GM12872 (cell line): ENCODE data around the gene ELL2.

ENCODE experiments used
- TF ChIP-seq, protein P1 (sequence below): IDR thresholded peaks from 3 replicates; pipeline ENCODE4 v1.5.1; 2011; ENCODE audit warnings: low read depth, mild to moderate bottlenecking, low read length, moderate library complexity; ENCODE audit not compliant: insufficient read depth

The ELL2 gene

GRCh38 chr5:95941756-95942155, 19.9 kb downstream of the ELL2 start:
- TF ChIP-seq, protein P1, sequence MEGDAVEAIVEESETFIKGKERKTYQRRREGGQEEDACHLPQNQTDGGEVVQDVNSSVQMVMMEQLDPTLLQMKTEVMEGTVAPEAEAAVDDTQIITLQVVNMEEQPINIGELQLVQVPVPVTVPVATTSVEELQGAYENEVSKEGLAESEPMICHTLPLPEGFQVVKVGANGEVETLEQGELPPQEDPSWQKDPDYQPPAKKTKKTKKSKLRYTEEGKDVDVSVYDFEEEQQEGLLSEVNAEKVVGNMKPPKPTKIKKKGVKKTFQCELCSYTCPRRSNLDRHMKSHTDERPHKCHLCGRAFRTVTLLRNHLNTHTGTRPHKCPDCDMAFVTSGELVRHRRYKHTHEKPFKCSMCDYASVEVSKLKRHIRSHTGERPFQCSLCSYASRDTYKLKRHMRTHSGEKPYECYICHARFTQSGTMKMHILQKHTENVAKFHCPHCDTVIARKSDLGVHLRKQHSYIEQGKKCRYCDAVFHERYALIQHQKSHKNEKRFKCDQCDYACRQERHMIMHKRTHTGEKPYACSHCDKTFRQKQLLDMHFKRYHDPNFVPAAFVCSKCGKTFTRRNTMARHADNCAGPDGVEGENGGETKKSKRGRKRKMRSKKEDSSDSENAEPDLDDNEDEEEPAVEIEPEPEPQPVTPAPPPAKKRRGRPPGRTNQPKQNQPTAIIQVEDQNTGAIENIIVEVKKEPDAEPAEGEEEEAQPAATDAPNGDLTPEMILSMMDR, result no peak

- TF ChIP-seq, protein P1, result no peak
Measured at GRCh38 chr5:95940758-95941682, 20.6 kb downstream of the ELL2 start.

- TF ChIP-seq, protein P1, result no peak
Measured at GRCh38 chr5:95939465-95939864, 22.2 kb downstream of the ELL2 start.

DNA sequence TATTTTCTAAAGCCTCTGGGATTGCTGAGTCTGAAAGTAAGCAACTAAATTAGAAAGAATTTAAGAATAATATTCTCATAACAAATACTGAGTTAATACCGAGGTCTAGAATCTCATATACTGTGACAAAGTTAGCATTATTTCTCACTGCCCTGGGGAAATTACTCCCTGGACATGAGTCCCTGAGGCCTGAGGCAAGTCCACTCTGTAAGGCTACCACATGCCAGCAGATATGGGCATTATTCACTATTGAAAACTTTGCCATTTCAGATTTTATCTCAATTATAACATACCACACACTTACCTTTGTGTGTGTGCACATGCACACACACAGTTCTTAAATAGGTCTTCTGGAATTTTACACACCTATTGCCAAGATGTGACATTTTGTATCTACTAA, 22.9 kb downstream of the ELL2 start:
- TF ChIP-seq, protein P1, result no peak

- TF ChIP-seq, protein P1, result no peak
Measured at GRCh38 chr5:95938347-95938746, 23.3 kb downstream of the ELL2 start.

- TF ChIP-seq, protein P1, result no peak
Measured at GRCh38 chr5:95937607-95938152, 24.0 kb downstream of the ELL2 start.

DNA sequence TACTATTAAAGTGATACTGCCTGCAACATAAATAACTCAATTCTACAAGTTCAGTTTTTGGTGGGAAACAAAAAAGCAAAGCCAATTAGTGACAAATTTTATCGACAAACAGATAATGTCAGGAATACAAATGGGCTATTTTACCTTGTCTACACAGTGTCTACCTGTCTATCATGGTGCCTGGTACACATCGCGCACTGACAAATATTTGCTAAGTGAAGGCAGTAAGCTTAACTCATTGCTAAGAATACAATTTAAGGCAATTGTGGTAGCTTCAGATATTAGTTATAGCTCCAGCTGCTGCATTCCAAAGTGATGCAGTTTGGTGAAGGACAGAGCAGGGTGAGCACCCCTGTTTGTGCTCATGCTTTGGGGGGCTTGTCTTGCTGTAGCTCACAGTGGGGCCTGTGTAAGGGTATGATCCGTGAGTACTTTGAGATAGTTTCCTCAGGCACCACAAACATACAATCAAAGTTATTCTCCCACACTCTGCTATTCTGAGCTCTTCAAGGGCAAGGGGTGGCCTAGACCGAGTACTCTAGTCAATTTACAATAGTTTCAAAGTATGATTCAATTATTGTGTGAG, 24.7 kb downstream of the ELL2 start:
- TF ChIP-seq, protein P1, result no peak
